NCI-H2029 treated with DMSO at 0.1 percent for 48 hours (cell line): ENCODE results near the gene ZDHHC11B.

Experiments
- DNase-seq: peaks from one replicate; lab custom pipeline; 2025; lab: John Stamatoyannopoulos, UW

The ZDHHC11B gene

DNA sequence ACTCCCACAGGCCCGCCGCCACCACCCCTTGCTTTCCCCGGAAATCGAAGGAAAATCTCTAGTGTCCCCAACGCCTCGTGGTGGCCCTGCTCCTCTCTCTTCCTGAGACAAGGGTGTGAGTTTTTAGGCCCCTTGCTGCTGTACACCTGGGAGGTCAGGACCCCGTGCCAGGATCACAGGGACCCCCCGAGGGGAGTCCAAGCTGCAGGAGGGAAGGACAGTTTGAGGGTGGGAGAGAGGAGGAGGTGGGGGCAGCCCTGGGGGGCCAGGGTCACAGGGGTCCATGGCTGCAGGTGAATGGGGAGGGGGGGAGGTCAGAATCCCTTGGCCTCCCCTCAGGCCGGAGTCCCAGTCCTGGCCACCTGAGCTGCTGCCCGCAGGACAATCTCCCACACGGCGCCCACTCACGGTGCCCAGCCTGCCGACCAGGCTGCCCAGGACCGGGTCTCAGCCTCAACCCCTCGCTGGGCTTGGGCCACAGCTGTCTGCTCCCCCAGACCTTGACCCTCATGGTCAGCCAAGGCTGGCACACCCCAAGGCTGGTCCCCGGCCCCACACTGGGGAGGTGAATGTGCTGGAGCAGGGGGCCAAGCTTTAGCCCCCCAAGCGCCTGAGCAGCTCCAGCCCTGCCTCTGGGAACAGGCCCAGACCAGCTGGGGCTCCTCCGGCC, 111.2 kb downstream of the ZDHHC11B start:
- no peak for DNase-seq

- DNase-seq, result peak; percentile 94
Measured at GRCh38 chr5:672329-673160, 112.0 kb downstream of the ZDHHC11B start.

DNA sequence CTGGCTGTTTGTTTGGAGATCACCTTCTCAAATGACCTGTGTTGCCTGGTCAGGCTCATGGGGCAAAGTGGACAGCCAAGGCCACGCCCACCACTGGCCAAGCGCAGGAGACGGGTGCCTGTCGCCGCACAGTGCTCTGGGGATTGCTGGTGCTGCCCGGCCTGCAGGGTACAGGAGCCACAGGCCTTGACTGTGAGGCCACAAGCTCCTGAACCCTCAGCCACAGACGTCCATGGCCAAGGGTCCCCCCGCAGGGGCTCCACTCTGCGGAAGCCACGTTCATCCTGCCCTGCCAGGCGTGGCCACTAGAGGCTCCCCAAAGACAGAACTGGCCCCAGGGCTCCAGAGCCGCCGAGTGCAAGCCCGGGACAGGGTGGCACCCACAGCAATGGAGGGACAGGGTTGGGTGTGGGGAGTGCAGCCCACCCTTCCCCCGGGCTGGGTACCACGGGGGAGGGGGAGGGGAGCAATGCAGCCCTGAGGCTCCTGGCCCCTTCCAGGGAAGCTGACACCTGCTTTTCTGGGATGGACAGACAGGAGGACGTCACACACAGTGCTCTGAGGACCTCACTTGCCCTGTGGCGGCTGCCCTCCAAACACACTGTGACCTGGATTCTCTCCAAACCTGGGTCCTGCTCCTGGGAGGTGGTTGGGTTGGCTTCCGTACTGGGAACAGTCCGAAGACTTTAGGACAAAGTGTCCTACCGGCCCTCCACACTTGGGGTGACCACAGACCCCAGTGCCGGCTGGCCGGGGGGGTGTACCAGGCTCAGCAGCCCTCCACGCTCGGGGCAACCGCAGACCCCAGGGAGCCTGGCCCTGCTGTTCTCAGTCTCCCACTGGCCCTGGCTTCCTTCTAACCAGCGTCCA, 112.8 kb downstream of the ZDHHC11B start:
- DNase-seq, result peak; percentile 48

GRCh38 chr5:670396-671270, 113.9 kb downstream of the ZDHHC11B start:
- DNase-seq, result no peak

DNA sequence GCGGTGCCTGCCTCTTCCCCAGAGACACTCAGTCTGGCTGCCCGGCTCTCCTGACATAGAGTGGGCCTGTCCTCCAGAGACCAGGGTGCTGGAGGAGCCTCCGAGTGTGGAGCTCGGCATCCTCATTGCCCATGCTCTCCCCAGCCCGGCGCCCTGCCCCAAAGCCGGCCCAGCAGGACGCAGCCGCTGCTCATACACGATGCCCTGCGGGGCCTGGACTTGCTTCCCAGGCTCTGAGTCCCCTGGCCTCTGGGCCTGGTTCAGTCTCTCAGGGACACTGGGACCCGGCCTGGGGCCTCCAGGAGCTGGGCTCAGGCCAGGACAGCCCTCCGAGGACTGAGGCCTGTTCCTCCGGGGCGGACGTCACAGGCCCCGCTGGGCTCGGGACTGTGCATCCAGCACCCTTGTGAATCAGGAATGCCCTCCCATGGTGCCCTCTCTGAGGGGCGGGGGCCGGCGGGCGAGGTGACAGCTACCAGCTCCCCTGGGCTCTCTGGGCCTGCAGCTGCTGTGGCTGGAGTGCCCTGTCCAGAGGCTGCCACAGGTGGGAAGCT, 114.6 kb downstream of the ZDHHC11B start:
- DNase-seq, result no peak

- DNase-seq, result no peak
Measured at GRCh38 chr5:669111-669841, 115.3 kb downstream of the ZDHHC11B start.

DNA sequence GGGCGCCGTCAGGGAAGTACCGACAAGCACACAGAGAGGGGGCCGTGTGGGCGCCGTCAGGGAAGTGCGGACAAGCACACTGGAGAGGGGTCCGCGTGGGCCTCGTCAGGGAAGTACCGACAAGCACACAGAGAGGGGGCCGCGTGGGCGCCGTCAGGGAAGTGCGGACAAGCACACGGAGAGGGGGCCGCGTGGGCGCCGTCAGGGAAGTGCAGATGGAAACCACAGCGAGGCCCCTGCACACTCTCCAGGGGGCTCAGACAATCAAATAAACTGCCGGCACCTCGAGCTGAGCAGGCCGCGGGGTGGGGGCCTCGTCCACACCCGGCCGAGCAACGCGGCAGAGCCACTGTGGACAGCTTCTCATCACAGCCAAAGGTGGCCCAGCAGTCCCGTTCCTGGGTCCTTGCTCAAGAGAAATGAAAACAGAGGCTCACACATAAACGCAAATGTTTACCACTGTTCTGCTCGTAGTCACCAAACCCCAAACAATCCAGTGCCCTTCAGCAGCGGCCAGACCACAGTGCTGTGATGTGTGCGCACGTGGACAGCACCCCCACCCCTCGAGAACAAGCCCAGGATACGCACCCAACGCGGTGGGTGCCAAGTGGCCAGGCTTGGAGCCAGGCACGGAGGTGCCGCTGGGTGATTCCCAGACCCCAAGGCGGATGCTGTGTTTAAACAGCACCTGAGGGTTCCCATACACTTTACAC, 116.1 kb downstream of the ZDHHC11B start:
- DNase-seq, result no peak

- DNase-seq, result no peak
Measured at GRCh38 chr5:666816-667498, 117.6 kb downstream of the ZDHHC11B start.

GRCh38 chr5:665956-666711, 118.4 kb downstream of the ZDHHC11B start:
- DNase-seq, result no peak

- DNase-seq, result no peak
Measured at GRCh38 chr5:665541-665955, 119.0 kb downstream of the ZDHHC11B start.

DNA sequence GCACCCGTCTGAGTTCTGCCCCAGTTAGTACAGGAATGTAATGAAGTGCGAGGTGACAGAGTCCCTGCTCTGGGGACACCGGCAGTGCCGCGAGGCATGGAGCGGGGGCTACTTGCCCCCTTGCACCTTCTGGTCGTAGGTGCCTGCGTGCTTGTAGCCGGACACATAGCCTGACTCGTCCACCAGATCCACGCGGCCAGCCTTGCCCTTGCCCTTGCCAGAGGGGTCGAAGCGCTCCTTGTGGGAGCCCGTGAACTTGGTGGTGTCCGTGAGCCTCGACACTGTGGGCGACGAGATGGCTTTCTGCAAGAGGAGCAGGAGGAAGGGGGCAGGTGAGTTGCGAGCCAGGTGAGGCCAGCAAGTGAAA, 119.6 kb downstream of the ZDHHC11B start:
- DNase-seq, result no peak

GRCh38 chr5:664343-664993, 120.1 kb downstream of the ZDHHC11B start:
- DNase-seq, result no peak

DNA sequence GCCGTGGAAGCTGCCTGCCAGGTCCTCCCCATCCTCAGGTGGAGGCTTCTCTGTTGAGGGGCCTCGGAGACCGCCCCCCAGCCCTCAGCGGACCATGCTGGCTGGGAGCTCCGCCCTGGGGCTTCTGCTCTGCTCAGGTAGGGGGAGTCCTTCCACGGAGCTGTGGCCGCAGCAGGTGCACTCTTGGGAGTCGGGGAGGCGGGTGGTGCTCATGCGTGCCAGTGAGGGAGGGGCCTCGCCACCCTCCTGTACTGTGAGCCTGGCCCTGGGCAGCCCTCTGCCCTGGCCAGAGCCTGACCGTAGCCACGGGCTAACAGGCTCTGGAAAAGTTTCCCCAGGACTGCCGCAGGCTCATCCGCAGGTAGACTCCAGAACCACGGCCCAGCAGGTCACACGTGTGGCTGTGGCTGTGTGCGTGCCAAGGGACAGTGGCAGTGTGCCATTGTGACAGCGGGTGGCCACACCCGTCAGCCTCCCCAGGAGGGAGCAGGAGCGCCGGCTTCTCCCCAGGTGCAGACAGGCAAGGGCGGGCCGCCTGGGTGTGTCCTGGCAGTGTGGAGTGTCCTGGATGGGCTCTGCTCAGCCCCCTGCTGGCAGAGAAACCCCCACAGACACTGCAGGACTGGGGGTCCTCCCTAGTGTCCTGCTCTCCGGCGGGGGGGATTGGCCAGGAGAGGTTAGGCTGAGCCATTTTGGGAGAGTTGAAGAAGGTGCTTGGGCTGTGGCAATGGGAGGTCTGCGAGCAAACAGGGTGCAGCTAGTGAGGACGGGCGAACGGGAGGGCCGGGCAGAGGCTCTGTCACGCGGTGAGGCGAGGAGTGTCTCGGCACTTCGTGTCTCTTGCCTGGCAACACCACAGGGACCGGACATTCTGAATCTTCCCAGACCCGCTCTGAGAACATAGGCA, 120.8 kb downstream of the ZDHHC11B start:
- DNase-seq, result no peak

GRCh38 chr5:662751-663435, 121.6 kb downstream of the ZDHHC11B start:
- DNase-seq, result no peak

DNA sequence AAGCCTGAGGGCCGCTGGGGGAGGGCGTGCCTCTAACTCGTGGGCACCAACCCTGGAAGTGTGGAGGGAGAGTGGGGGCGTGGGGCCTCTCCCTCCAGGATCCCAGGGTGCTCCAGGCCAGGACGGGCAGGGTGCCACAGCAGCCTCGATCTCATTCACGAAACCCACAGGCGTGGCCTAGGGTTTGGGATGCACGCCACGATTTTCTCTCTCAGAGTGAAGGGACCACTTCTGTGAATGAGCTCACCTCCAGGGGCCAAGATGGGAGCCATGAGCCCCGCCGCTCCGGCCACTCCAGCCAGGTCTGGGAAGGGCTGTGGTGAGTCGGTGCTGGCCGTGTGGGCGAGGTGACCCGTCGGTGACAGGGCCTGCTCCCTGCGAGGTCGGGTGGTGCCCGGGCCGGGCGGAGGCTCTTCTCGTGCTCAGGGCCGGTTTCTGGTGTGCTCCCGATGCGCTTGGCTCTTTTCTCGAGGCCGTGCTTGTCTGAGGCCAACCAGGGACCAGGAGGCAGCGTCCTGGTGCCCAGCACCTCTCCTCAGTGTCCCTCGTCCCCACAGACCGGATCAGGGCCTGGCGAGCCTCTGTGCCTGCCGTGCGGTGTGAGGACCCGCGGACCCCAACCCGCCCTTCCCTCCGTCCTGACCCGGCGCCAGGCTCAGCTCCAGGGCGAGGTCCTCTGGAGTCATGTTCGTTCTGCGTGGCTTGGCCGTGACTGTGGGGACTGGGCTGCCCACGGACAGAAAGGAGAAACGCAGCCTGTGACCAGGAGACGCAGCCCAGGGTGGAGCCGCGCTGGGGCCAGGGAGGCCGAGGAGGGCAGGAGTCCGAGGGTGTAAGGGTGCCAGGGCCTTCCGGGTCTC, 122.4 kb downstream of the ZDHHC11B start:
- DNase-seq, result no peak
